Nephron (organoid): Measurements from ENCODE around the gene SNAPC2.

Experiments used
- H3K27ac Mint-ChIP-seq, 3 experiments: 2 replicates each; pipeline ENCODE4 v1.8.0; 2020; ENCODE audit warnings: mixed read lengths in 3 of 3, mild to moderate bottlenecking in 2 of 3, moderate library complexity in 1 of 3
- H3K27me3 Mint-ChIP-seq: 2 replicates; pipeline ENCODE4 v1.8.0; 2021; ENCODE audit warnings: low read depth, mild to moderate bottlenecking, moderate library complexity, mixed read lengths
- H3K36me3 Mint-ChIP-seq: 2 replicates; pipeline ENCODE4 v1.8.0; 2020; ENCODE audit warnings: low read depth, mixed read lengths
- H3K4me1 Mint-ChIP-seq: 2 replicates; pipeline ENCODE4 v1.8.0; 2020; ENCODE audit warnings: mixed read lengths
- H3K4me3 Mint-ChIP-seq, 3 experiments: 2 replicates each; pipeline ENCODE4 v1.8.0; 2020; ENCODE audit warnings: mild to moderate bottlenecking in 3 of 3, mixed read lengths in 3 of 3, moderate library complexity in 2 of 3
- H3K9me3 Mint-ChIP-seq: 2 replicates; pipeline ENCODE4 v1.8.0; 2020; ENCODE audit warnings: mixed read lengths
- CTCF ChIP-seq, 3 experiments: fragments of 200-600 bp; sonication (generic); IDR thresholded peaks; one replicate each; pipeline ENCODE4 v1.5.0; 2021; ENCODE audit warnings: antibody characterized with exemption in 3 of 3; ENCODE audit not compliant: unreplicated experiment in 3 of 3

The SNAPC2 gene

GRCh38 chr19:7907122-7907521, 13.0 kb upstream of the SNAPC2 start:
- Mint-ChIP-seq H3K4me3 (peak overlapping the region in 2 of 3 experiments; percentile 43 to 56), H3K27me3 (no peaks in the 10 kb centered on the region), H3K9me3 (no peaks in the 10 kb centered on the region), H3K36me3 (peaks cover 7% of the 10 kb centered on the region), H3K27ac (no peak overlapping the region), H3K4me1 (peaks cover 21% of the 10 kb centered on the region)
- TF ChIP-seq CTCF (IDR thresholded peaks at IDR 0.05; ENCODE audit: unreplicated experiment in 3 of 3), result no peak

- Mint-ChIP-seq H3K9me3 (no peaks in the 10 kb centered on the region), H3K36me3 (peaks cover 8% of the 10 kb centered on the region), H3K4me3 (peak overlapping the region in 2 of 3 experiments; percentile 43 to 56), H3K27ac (no peak overlapping the region), H3K27me3 (no peaks in the 10 kb centered on the region), H3K4me1 (peaks cover 19% of the 10 kb centered on the region)
- TF ChIP-seq CTCF (IDR thresholded peaks at IDR 0.05; ENCODE audit: unreplicated experiment in 3 of 3), result no peak
Measured at GRCh38 chr19:7907544-7907943, 12.6 kb upstream of the SNAPC2 start.

- no peaks in the 10 kb centered on the region for H3K27me3 Mint-ChIP-seq
- no peak overlapping the region for H3K27ac Mint-ChIP-seq
- peaks cover 13% of the 10 kb centered on the region for H3K36me3 Mint-ChIP-seq
- no peak overlapping the region for H3K4me3 Mint-ChIP-seq
- peaks cover 16% of the 10 kb centered on the region for H3K4me1 Mint-ChIP-seq
- no peak for TF ChIP-seq CTCF (IDR thresholded peaks at IDR 0.05; ENCODE audit: unreplicated experiment in 3 of 3)
- no peaks in the 10 kb centered on the region for H3K9me3 Mint-ChIP-seq
Measured at GRCh38 chr19:7908078-7908699, 11.9 kb upstream of the SNAPC2 start.

- no peaks in the 10 kb centered on the region for H3K9me3 Mint-ChIP-seq
- H3K27ac Mint-ChIP-seq, result no peak overlapping the region
- H3K36me3 Mint-ChIP-seq, result peaks cover 13% of the 10 kb centered on the region
- peaks cover 13% of the 10 kb centered on the region for H3K4me1 Mint-ChIP-seq
- no peak for TF ChIP-seq CTCF (IDR thresholded peaks at IDR 0.05; ENCODE audit: unreplicated experiment in 3 of 3)
- no peak overlapping the region for H3K4me3 Mint-ChIP-seq
- H3K27me3 Mint-ChIP-seq, result peaks cover 5% of the 10 kb centered on the region
Measured at GRCh38 chr19:7908742-7909461, 11.2 kb upstream of the SNAPC2 start.

GRCh38 chr19:7909471-7910067, 10.6 kb upstream of the SNAPC2 start:
- TF ChIP-seq CTCF (IDR thresholded peaks at IDR 0.05; ENCODE audit: unreplicated experiment in 3 of 3), result no peak
- H3K9me3 Mint-ChIP-seq, result no peaks in the 10 kb centered on the region
- H3K36me3 Mint-ChIP-seq, result peaks cover 13% of the 10 kb centered on the region
- H3K4me1 Mint-ChIP-seq, result peaks cover 13% of the 10 kb centered on the region
- peaks cover 12% of the 10 kb centered on the region for H3K27me3 Mint-ChIP-seq
- H3K27ac Mint-ChIP-seq, result no peak overlapping the region
- no peak overlapping the region for H3K4me3 Mint-ChIP-seq
